GF-D8 (cell line): ENCODE results near the gene RBM14.
"Not testable (repeated sequence)": the region's sequence is repeated elsewhere in the genome, so short reads cannot be mapped to it uniquely, and the experiment has no call there.

ENCODE experiments used
- DNase-seq: peaks from one replicate; lab custom pipeline; 2025; lab: John Stamatoyannopoulos, UW

Gene RBM14

GRCh38 chr11:66595245-66595904 lies 21.1 kb upstream of the RBM14 start:
- DNase-seq: no peak

GRCh38 chr11:66598993-66599392 lies 17.4 kb upstream of the RBM14 start:
- no peak for DNase-seq

- no peak for DNase-seq
Measured at GRCh38 chr11:66600219-66600618, 16.2 kb upstream of the RBM14 start.

DNA sequence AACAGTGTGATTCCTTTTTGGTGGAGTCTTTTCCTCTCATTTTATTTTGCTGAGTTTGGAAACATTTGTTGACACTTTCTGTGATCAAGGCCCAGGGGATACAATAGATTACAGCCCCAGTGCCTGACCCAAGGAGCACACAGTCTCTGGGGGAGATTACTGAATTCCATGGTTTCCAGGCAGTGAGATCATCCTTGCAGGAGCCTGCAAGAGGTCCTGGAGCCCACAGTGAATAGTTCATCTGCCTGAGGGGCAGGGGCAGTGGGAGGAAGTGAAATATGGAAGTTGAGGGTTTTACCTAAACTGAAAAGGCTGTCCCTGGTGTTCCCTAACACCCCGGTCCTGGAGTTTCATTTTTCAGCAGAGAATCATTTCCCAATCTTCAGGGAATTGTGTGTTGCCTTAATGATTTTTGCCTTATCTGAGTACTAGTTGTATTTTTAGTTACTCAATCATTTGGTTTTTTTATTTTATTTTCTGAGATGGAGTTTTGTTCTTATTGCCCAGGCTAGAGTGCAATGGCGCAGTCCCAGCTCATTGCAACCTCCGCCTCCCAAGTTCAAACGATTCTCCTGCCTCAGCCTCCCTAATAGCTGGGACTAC lies 15.7 kb upstream of the RBM14 start:
- no peak for DNase-seq

DNA sequence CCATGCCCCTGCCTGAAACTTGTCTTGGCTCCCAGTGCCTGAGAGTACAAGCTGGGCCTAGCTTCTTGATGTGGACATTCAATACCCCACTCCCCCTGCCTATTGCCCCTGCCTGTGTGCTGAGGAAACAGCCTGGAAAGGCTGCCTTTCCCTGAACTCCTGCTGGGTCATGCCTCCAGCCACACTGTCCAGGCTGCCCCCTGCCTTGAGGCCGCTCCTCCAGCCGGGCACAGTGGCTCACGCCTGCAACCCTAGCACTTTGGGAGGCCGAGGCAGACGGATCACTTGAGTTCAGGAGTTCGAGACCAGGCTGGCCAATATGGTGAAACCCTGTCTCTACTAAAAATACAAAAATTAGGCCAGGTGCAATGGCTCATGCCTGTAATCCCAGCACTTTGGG lies 13.4 kb upstream of the RBM14 start:
- DNase-seq: no peak

GRCh38 chr11:66604155-66604554 lies 12.3 kb upstream of the RBM14 start:
- no peak for DNase-seq

- DNase-seq: not testable (repeated sequence)
Measured at GRCh38 chr11:66606608-66607007, 9.8 kb upstream of the RBM14 start.

GRCh38 chr11:66607126-66607834 lies 9.2 kb upstream of the RBM14 start:
- no peak for DNase-seq

GRCh38 chr11:66609721-66610617 lies 6.5 kb upstream of the RBM14 start:
- DNase-seq: no peak

GRCh38 chr11:66612458-66612857 lies 4.0 kb upstream of the RBM14 start:
- no peak for DNase-seq

DNA sequence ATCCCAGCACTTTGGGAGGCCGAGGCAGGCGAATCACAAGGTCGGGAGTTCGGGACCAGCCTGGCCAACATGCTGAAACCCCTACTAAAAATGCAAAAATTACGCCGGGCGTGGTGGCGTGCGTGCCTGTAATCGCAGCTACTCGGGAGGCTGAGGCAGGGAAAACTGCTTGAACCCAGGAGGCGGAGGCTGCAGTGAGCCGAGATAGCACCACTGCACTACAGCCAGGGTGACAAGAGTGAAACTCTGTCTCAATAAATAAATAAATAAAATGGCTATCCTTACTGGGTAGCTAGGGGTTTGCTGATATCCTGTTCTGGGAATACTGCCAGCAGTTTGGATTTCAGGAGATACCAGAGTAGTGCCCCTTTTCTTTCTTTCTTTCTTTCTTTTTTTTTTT lies 2.4 kb upstream of the RBM14 start:
- DNase-seq: no peak

DNA sequence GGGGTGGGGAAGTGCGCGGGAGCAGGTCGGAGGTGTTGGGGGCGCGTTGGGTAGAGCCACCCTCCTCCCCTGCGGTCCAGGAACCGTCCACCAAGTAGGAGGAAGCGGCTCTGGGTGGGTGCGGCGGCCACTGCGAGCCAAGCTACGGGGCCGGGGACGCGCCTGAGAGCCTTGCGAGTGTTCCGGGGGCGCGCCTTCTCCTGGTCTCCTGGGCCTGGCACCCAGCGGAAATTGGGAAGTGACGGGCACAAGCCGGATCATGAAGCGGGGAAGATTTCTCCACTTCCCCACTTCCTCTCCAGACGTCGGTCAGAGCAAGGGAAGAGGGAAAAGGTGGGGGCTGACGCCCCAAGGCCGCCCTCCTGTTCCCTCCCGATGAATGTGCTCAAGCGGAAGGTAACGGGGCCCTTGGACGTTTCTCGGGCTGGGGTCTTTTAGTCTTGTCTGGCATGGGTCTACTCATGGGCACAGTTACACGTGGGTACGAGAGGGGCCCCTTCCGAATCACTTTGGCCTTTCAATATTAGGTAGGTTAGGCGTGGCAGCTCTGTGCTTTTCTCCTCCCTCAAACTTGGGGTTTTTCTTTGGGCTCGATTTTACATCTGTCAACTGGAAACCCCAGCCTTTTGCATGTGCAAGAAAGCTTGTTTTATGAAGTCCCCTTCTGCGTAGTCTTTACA lies 865 bp downstream of the RBM14 start:
- DNase-seq: peak; percentile 45

DNA sequence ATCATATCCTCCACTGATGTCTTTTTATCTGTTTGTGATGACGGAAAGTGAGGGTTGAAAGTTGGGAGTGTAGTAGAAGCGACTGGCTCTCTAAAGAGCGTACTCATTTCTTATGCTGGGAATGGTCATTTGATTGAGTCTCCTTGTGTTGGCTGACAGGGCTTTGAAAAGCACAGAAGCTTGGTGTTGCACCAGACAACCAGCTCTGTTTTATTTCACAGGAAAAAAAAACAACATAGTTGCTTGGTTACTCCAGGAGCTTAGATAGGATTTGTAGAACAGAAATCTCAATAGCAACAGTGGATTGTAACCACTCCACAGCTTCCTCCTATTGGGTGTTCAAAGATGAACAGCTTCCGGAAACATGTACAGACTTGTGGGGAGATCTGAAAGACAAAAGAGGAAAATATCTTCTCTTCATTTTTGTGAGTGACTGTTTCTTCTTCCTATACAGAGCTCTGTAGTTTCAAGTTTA lies 2.7 kb downstream of the RBM14 start:
- DNase-seq: peak; percentile 24

- no peak for DNase-seq
Measured at GRCh38 chr11:66624450-66624849, 8.0 kb downstream of the RBM14 start.

DNA sequence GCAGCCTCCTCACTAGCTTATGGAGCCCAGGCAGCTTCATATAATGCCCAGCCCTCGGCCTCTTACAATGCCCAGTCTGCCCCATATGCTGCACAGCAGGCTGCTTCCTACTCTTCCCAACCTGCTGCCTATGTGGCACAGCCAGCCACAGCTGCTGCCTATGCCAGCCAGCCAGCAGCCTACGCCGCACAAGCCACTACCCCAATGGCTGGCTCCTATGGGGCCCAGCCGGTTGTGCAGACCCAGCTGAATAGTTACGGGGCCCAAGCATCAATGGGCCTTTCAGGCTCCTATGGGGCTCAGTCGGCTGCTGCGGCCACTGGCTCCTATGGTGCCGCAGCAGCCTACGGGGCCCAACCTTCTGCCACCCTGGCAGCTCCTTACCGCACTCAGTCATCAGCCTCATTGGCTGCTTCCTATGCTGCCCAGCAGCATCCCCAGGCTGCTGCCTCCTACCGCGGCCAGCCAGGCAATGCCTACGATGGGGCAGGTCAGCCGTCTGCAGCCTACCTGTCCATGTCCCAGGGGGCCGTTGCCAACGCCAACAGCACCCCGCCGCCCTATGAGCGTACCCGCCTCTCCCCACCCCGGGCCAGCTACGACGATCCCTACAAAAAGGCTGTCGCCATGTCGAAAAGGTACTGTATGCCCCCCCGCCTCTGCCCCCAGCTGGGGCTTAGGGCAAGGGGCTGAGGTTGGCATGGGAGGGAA lies 8.8 kb downstream of the RBM14 start:
- DNase-seq: no peak

DNA sequence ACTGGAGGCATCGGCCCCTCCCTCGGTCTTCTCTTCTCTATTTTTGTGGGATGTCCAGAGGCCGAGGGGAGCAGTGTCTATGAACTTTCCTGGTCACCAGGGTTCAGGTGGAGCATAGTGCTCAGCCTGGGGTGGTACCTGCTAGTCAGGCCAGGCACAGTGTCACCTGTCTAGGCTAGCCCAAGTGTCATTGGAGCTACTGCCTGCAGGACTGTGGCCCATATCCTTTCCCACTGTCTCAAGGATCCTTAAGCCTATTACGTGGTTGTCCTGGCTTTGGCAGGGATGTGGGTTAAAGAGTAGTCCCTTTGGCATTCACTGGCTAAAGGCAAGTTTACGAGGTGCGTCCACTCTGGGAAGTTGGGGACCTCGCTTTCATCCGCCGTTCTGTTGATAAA lies 9.3 kb downstream of the RBM14 start:
- no peak for DNase-seq

DNA sequence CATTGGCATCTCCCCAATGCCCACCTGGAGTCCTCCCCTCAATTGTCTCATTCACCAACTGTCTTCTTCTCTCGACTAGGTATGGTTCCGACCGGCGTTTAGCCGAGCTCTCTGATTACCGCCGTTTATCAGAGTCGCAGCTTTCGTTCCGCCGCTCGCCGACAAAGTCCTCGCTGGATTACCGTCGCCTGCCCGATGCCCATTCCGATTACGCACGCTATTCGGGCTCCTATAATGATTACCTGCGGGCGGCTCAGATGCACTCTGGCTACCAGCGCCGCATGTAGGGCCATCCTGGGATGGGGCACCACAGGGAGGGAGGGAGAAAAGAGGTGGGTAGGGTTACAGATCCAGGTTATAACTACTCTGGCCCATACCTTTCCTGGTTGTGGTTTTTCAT lies 10.0 kb downstream of the RBM14 start:
- DNase-seq: no peak

DNA sequence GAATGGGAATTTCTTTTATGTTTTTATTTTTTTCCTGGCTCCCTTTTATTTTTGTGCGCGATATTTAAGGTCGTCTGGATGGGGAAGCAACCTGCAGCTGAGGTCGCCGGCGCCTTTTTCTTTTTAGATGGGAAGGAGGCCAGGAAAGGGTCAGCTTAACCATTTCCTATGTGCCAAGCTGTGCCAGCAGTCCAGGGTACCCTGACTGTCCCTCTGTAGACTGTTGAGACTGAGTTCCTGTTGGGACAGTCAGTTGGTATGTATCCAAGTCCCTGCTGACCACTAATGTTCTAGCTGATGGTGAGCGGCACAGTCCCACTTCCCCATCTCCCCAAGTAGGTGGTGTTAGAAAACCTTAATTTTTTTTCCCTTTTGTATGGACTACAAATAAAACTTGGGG lies 10.5 kb downstream of the RBM14 start:
- DNase-seq: no peak

- no peak for DNase-seq
Measured at GRCh38 chr11:66628061-66628603, 11.7 kb downstream of the RBM14 start.

DNA sequence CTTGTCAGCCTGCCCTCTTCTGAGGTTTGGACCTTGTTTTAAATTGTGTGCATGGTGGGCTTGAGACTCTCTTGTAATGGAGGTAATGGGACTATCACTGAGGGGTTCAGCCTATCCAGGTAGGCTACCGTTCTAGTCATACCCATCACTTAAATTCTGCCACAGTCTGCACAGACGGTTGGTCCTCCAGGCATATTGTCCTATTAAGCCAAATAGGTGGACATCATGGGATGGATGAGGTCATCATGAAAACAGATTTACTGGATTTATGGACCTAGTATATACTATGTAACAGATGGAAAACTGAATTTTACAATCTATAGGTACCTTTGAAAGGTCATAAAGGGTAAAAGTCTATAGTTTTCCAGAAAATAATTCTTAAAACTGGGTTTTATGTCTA lies 12.9 kb downstream of the RBM14 start:
- no peak for DNase-seq

DNA sequence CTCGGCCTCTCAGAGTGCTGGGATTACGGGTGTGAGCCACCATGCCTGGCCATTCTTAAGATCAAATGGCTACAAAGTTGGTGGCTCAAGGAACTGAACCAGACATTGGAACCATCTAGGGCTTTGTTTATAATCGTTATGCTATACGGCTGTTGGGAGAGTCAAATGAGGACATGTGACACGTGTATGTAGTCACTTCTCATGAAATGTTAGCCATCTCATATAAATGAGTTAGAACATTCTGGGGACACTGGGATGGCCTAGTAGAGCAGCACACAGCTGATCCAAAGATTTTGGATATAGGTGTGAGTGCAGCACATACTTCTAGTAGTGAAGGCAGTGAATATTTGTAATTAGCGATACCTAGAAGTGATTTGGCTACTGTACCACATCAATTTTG lies 15.5 kb downstream of the RBM14 start:
- no peak for DNase-seq
